Astrocyte (in vitro differentiated cells and primary cell): ENCODE results near the gene BCAT1. TPM values are rescaled to one million over a fixed set of nuclear protein-coding genes. Genes with fewer than 3 reads are reported as not detected.
A peak's percentile ranks its signal among the peaks of the same experiment; 100 is the strongest.

Source experiments
- DNase-seq: peaks from one replicate; pipeline ENCODE4 v3.0.0-alpha.2; 2010; ENCODE audit warnings: low read depth
- FAIRE-seq: peaks from 2 replicates; lab custom pipeline; 2011; peaks lifted over from hg19 to GRCh38; lab: Jason Lieb, UNC
- H2AFZ ChIP-seq: 2 replicates; pipeline ENCODE4 v1.6.0; 2012; ENCODE audit warnings: low read depth, low read length, inconsistent platforms
- H3K27ac ChIP-seq: 2 replicates; pipeline ENCODE4 v1.5.1; 2011; ENCODE audit warnings: low read depth, low read length, inconsistent platforms
- H3K27me3 ChIP-seq: 2 replicates; pipeline ENCODE4 v1.6.0; 2011; ENCODE audit warnings: low read length, inconsistent platforms; ENCODE audit not compliant: insufficient read depth
- H3K36me3 ChIP-seq: 2 replicates; pipeline ENCODE4 v1.5.1; 2011; ENCODE audit warnings: low read length, inconsistent platforms; ENCODE audit not compliant: insufficient read depth
- H3K4me1 ChIP-seq: 2 replicates; pipeline ENCODE4 v1.5.1; 2011; ENCODE audit warnings: low read length, inconsistent platforms; ENCODE audit not compliant: insufficient read depth
- H3K4me2 ChIP-seq: 2 replicates; pipeline ENCODE4 v1.6.0; 2012; ENCODE audit warnings: low read length, inconsistent platforms
- H3K4me3 ChIP-seq: 2 replicates; pipeline ENCODE4 v1.5.1; 2011; ENCODE audit warnings: low read depth, mild to moderate bottlenecking, low read length, inconsistent platforms; ENCODE audit not compliant: insufficient read depth
- H3K79me2 ChIP-seq: 2 replicates; pipeline ENCODE4 v1.6.0; 2012; ENCODE audit warnings: mild to moderate bottlenecking, low read length, inconsistent platforms; ENCODE audit not compliant: insufficient read depth
- H3K9ac ChIP-seq: 2 replicates; pipeline ENCODE4 v1.6.0; 2012; ENCODE audit warnings: mild to moderate bottlenecking, low read length, inconsistent platforms
- H3K9me3 ChIP-seq: 2 replicates; pipeline ENCODE4 v1.5.1; 2012; ENCODE audit warnings: low read depth, mild to moderate bottlenecking, low read length, inconsistent platforms; ENCODE audit not compliant: insufficient read depth
- H4K20me1 ChIP-seq: 2 replicates; pipeline ENCODE4 v1.6.0; 2012; ENCODE audit warnings: low read length, inconsistent platforms; ENCODE audit not compliant: insufficient read depth
- H3K27ac Mint-ChIP-seq: one replicate; pipeline ENCODE4 v1.8.0; 2021; ENCODE audit warnings: mild to moderate bottlenecking, mixed read lengths; ENCODE audit not compliant: unreplicated experiment
- H3K27me3 Mint-ChIP-seq: one replicate; pipeline ENCODE4 v1.8.0; 2021; ENCODE audit warnings: low read depth, mixed read lengths; ENCODE audit not compliant: unreplicated experiment
- H3K36me3 Mint-ChIP-seq: one replicate; pipeline ENCODE4 v1.8.0; 2021; ENCODE audit warnings: low read depth, mixed read lengths; ENCODE audit not compliant: unreplicated experiment
- H3K4me1 Mint-ChIP-seq: one replicate; pipeline ENCODE4 v1.8.0; 2021; ENCODE audit warnings: low read depth, mixed read lengths; ENCODE audit not compliant: unreplicated experiment
- H3K4me3 Mint-ChIP-seq: one replicate; pipeline ENCODE4 v1.8.0; 2021; ENCODE audit warnings: mild to moderate bottlenecking, moderate library complexity, mixed read lengths; ENCODE audit not compliant: unreplicated experiment
- H3K9me3 Mint-ChIP-seq: one replicate; pipeline ENCODE4 v1.8.0; 2021; ENCODE audit warnings: mild to moderate bottlenecking, mixed read lengths; ENCODE audit not compliant: unreplicated experiment
- CTCF ChIP-seq: IDR thresholded peaks from 2 replicates; pipeline ENCODE4 v1.5.1; 2011; ENCODE audit warnings: low read depth, mild to moderate bottlenecking, inconsistent platforms, low read length, moderate library complexity; ENCODE audit not compliant: insufficient read depth
- EZH2 ChIP-seq: IDR thresholded peaks from 2 replicates; pipeline ENCODE4 v1.6.1; 2012; ENCODE audit warnings: mild to moderate bottlenecking, low read length, inconsistent platforms; ENCODE audit not compliant: insufficient read depth
- total RNA-seq: library from RNA; stranded (reverse); gene quantifications from 2 replicates; pipeline ENCODE4 v1.2.1, GENCODE V29; 2021

BCAT1 gene
- total RNA-seq, 1 donor from 2014 or later, result 476 TPM

GRCh38 chr12:24896171-24896570, 52.7 kb downstream of the BCAT1 start:
- peaks cover 11% of the 10 kb centered on the region for H3K36me3 ChIP-seq
- H3K9ac ChIP-seq, result no peak overlapping the region
- no peak overlapping the region for H3K4me2 ChIP-seq
- no peaks in the 10 kb centered on the region for H3K27me3 ChIP-seq
- H2AFZ ChIP-seq, result no peak overlapping the region
- Mint-ChIP-seq H3K27me3 (no peaks in the 10 kb centered on the region), H3K4me3 (no peak overlapping the region), H3K9me3 (no peaks in the 10 kb centered on the region), H3K4me1 (peaks cover 24% of the 10 kb centered on the region), H3K36me3 (peaks cover 21% of the 10 kb centered on the region), H3K27ac (no peak overlapping the region)
- H3K27ac ChIP-seq, result peak overlapping the region; percentile 29
- no peak for FAIRE-seq
- H4K20me1 ChIP-seq, result peaks cover 30% of the 10 kb centered on the region
- peaks cover 13% of the 10 kb centered on the region for H3K4me1 ChIP-seq
- no peaks in the 10 kb centered on the region for H3K9me3 ChIP-seq
- H3K79me2 ChIP-seq, result peaks cover 55% of the 10 kb centered on the region
- TF ChIP-seq CTCF, result no peak
- no peak for TF ChIP-seq EZH2
- no peak overlapping the region for H3K4me3 ChIP-seq
- DNase-seq, result no peak

- DNase-seq (peak; percentile 40), FAIRE-seq (no peak)
- Mint-ChIP-seq H3K4me3 (no peak overlapping the region), H3K36me3 (peaks cover 25% of the 10 kb centered on the region), H3K27ac (no peak overlapping the region), H3K9me3 (no peaks in the 10 kb centered on the region), H3K27me3 (no peaks in the 10 kb centered on the region), H3K4me1 (peaks cover 21% of the 10 kb centered on the region)
- TF ChIP-seq CTCF (no peak), EZH2 (no peak)
- Histone ChIP-seq H3K4me1 (peaks cover 8% of the 10 kb centered on the region), H3K4me2 (no peak overlapping the region), H3K4me3 (no peak overlapping the region), H3K36me3 (peaks cover 11% of the 10 kb centered on the region), H3K27me3 (no peaks in the 10 kb centered on the region), H2AFZ (no peak overlapping the region), H3K9me3 (no peaks in the 10 kb centered on the region), H3K9ac (no peak overlapping the region), H3K79me2 (peaks cover 59% of the 10 kb centered on the region), H4K20me1 (peaks cover 30% of the 10 kb centered on the region), H3K27ac (peak overlapping the region; percentile 29)
Observed at GRCh38 chr12:24895612-24896011, 53.3 kb downstream of the BCAT1 start.

GRCh38 chr12:24894879-24895278, 54.0 kb downstream of the BCAT1 start:
- peaks cover 29% of the 10 kb centered on the region for H3K36me3 Mint-ChIP-seq
- Histone ChIP-seq H3K4me3 (no peak overlapping the region), H3K27ac (no peak overlapping the region), H4K20me1 (peaks cover 37% of the 10 kb centered on the region), H3K9ac (no peak overlapping the region), H3K4me2 (no peak overlapping the region), H3K79me2 (peaks cover 62% of the 10 kb centered on the region), H3K27me3 (no peaks in the 10 kb centered on the region), H3K9me3 (no peaks in the 10 kb centered on the region), H3K4me1 (peaks cover 8% of the 10 kb centered on the region), H2AFZ (no peak overlapping the region), H3K36me3 (peaks cover 9% of the 10 kb centered on the region)
- H3K4me1 Mint-ChIP-seq, result peaks cover 17% of the 10 kb centered on the region
- TF ChIP-seq CTCF, result no peak
- no peak for TF ChIP-seq EZH2
- H3K4me3 Mint-ChIP-seq, result no peak overlapping the region
- no peak for FAIRE-seq
- no peak for DNase-seq
- no peaks in the 10 kb centered on the region for H3K27me3 Mint-ChIP-seq
- H3K27ac Mint-ChIP-seq, result no peak overlapping the region
- no peaks in the 10 kb centered on the region for H3K9me3 Mint-ChIP-seq
